ENCODE measurements around the gene LYL1. TPM values are rescaled to one million over a fixed set of nuclear protein-coding genes. Genes with fewer than 3 reads are reported as not detected.

LYL1 gene
- total and polyA plus RNA-seq, 9 of the 15 experiments (the other 6 are each of a cell fraction or from before 2014, with no cell fraction given): 1.3 to 266 (median 34.0) TPM

DNA sequence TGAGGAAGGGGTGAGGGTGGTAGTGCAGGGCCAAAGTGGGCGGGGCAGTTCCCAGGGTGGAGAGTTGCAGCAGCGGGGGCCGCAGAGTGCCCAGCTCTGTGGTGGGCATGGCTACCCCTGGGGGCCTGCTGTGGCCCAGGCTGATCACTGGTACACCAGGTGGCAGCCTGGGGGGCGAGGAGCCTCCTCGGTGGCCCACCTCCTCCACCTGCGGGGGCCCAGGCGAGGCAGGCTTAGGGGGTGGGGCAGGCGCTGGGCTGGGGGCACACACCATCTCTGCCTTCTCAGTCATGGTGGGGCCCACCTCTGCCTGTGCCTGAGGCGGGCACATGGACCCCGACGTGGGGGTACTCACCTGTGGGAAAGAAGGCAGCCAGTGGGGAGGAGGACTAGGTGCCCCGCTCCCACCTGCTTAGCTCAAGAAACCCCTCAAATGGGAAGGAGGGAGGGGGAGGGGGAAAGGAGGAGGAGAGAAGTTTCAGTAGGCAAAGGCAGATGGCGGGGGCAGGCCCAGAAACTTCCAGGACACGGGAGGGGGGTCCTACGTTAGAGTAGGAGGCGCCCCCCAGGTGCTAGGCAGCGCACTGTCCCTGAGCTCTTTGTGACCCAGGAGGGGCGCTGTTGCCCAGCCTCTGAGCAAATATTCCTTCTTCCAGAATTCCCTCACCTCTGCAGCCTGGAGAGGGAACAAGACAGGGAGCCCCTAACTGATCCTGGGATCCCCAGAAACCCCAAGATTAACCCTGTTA is 1.6 kb downstream of the LYL1 start (continued):
- TF ChIP-seq GTF3C2 (IDR thresholded peaks at IDR 0.05; ENCODE audit: borderline replicate concordance, extremely low read depth, insufficient read length) (no peak), ZNF436 (CRISPR knock-in tag; IDR thresholded peaks at IDR 0.05) (no peak), NCOA6 (IDR thresholded peaks at IDR 0.05) (no peak), E2F5 (CRISPR knock-in tag; IDR thresholded peaks at IDR 0.05) (no peak), RBFOX2 (IDR thresholded peaks at IDR 0.05; ENCODE audit: low read depth, low read length) (peak; percentile 67), ZKSCAN3 (CRISPR knock-in tag; IDR thresholded peaks at IDR 0.05) (no peak), ZNF41 (CRISPR knock-in tag; conservative IDR thresholded peaks at IDR 0.05) (no peak)
- TF ChIP-seq, protein P1, sequence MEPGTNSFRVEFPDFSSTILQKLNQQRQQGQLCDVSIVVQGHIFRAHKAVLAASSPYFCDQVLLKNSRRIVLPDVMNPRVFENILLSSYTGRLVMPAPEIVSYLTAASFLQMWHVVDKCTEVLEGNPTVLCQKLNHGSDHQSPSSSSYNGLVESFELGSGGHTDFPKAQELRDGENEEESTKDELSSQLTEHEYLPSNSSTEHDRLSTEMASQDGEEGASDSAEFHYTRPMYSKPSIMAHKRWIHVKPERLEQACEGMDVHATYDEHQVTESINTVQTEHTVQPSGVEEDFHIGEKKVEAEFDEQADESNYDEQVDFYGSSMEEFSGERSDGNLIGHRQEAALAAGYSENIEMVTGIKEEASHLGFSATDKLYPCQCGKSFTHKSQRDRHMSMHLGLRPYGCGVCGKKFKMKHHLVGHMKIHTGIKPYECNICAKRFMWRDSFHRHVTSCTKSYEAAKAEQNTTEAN (CRISPR knock-in tag; IDR thresholded peaks at IDR 0.05): no peak

All from K562 (cell line).